Calu3 (cell line): Measurements from ENCODE around the gene CAMK1D. TPM values are rescaled to one million over a fixed set of nuclear protein-coding genes. Genes with fewer than 3 reads are reported as not detected.

Source experiments
- BruUV-seq: library from RNA; stranded (reverse); fragments of 400-500 nt; replicated peaks from 2 replicates; lab custom pipeline; 2021; lab: Mats Ljungman, UMichigan
- CTCF ChIA-PET: fragments of 300-600 bp; sonication (Branson Sonifier 250); formaldehyde crosslinking; loops from one replicate; lab custom pipeline; 2022; ENCODE audit warnings: antibody characterized with exemption; lab: Charles Lee
- DNase-seq: peaks from one replicate; pipeline ENCODE4 v3.0.0; 2022
- H3K27ac Mint-ChIP-seq: one replicate; pipeline ENCODE4 v1.8.0; 2022; ENCODE audit warnings: mixed read lengths; ENCODE audit not compliant: unreplicated experiment
- H3K27me3 Mint-ChIP-seq: one replicate; pipeline ENCODE4 v1.8.0; 2022; ENCODE audit warnings: mixed read lengths; ENCODE audit not compliant: unreplicated experiment
- H3K36me3 Mint-ChIP-seq: one replicate; pipeline ENCODE4 v1.8.0; 2022; ENCODE audit warnings: mild to moderate bottlenecking, moderate library complexity, mixed read lengths; ENCODE audit not compliant: insufficient read depth, unreplicated experiment
- H3K4me1 Mint-ChIP-seq: one replicate; pipeline ENCODE4 v1.8.0; 2022; ENCODE audit warnings: mild to moderate bottlenecking, low read depth, mixed read lengths; ENCODE audit not compliant: unreplicated experiment
- H3K4me3 Mint-ChIP-seq: one replicate; pipeline ENCODE4 v1.8.0; 2022; ENCODE audit warnings: mild to moderate bottlenecking, low read depth, moderate library complexity, mixed read lengths; ENCODE audit not compliant: unreplicated experiment
- H3K9me3 Mint-ChIP-seq: one replicate; pipeline ENCODE4 v1.8.0; 2022; ENCODE audit warnings: low read depth, mixed read lengths; ENCODE audit not compliant: unreplicated experiment
- intact Hi-C: fragments of 100-400 bp; cut with micrococcal nuclease; formaldehyde crosslinking; loops from one replicate; pipeline ENCODE4 v1.10.0; 2022; ENCODE audit not compliant: unreplicated experiment
- total RNA-seq: library from RNA; stranded (reverse); gene quantifications from 2 replicates; pipeline ENCODE4 v1.2.3, GENCODE V29; 2022
- TF ChIP-seq, protein P1 (sequence below): fragments of 200-600 bp; IDR thresholded peaks from one replicate; pipeline ENCODE4 v1.8.0; 2022; ENCODE audit warnings: antibody characterized with exemption; ENCODE audit not compliant: unreplicated experiment

CAMK1D gene
- total RNA-seq, 1 experiment from 2014 or later: 2.6 TPM

GRCh38 chr10:12847361-12847975 is 498.1 kb downstream of the CAMK1D start:
- CTCF ChIA-PET: no interaction called here
- intact Hi-C loops: loop anchor here (5.0 to 10.0 kb wide), 2 partner anchors 63 to 125 kb away; no protein-coding TSS in a partner anchor
- Mint-ChIP-seq H3K4me3 (no peak overlapping the region), H3K27me3 (peaks cover 33% of the 10 kb centered on the region), H3K27ac (no peak overlapping the region), H3K36me3 (no peaks in the 10 kb centered on the region), H3K4me1 (peaks cover 9% of the 10 kb centered on the region), H3K9me3 (no peaks in the 10 kb centered on the region)
- TF ChIP-seq, protein P1, sequence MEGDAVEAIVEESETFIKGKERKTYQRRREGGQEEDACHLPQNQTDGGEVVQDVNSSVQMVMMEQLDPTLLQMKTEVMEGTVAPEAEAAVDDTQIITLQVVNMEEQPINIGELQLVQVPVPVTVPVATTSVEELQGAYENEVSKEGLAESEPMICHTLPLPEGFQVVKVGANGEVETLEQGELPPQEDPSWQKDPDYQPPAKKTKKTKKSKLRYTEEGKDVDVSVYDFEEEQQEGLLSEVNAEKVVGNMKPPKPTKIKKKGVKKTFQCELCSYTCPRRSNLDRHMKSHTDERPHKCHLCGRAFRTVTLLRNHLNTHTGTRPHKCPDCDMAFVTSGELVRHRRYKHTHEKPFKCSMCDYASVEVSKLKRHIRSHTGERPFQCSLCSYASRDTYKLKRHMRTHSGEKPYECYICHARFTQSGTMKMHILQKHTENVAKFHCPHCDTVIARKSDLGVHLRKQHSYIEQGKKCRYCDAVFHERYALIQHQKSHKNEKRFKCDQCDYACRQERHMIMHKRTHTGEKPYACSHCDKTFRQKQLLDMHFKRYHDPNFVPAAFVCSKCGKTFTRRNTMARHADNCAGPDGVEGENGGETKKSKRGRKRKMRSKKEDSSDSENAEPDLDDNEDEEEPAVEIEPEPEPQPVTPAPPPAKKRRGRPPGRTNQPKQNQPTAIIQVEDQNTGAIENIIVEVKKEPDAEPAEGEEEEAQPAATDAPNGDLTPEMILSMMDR: no peak
- peak; percentile 53 for DNase-seq
- no TSS peak for BruUV-seq

DNA sequence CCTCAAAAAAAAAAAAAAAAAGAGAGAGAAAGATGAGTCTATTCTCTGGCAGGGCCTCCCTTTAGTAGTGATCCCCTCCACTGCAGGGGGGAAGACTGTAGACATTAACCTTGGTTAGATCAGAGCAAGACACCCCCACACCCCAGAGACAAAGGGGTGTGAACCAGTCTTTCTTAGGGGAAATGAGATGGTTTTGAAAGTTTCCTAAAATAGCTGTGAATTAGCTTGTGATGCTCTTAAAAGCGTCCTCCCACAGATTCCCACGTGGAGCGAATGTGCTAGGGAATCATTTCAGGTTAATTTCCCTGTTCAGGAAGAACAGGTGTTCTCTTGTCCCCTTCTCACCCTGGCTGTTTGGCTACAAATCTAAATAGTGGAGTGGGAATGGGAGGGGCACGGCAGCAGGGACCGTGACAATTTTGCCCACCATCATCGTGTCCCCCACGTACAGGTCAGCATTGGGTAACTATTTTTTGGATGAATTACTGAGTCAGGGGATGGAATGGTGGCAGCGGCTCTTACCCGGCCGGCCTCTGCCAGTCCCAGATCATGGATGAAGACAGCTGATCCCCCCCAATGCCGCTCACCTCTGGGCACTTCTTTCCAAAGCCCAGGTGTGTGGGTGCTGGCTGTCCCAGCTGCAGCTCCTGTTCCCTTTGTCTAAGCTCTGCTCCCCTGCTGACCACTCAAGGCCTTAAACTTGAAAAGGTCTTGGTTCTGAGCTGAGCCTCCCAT is 499.3 kb downstream of the CAMK1D start:
- CTCF ChIA-PET: no interaction called here
- Mint-ChIP-seq H3K27me3 (peaks cover 24% of the 10 kb centered on the region), H3K27ac (no peak overlapping the region), H3K4me1 (peaks cover 9% of the 10 kb centered on the region), H3K9me3 (no peaks in the 10 kb centered on the region), H3K4me3 (no peak overlapping the region), H3K36me3 (no peaks in the 10 kb centered on the region)
- BruUV-seq: no TSS peak
- no peak for DNase-seq
- TF ChIP-seq, protein P1: no peak
- intact Hi-C loops: loop anchor here (5.0 to 10.0 kb wide), 2 partner anchors 64 to 126 kb away; no protein-coding TSS in a partner anchor

DNA sequence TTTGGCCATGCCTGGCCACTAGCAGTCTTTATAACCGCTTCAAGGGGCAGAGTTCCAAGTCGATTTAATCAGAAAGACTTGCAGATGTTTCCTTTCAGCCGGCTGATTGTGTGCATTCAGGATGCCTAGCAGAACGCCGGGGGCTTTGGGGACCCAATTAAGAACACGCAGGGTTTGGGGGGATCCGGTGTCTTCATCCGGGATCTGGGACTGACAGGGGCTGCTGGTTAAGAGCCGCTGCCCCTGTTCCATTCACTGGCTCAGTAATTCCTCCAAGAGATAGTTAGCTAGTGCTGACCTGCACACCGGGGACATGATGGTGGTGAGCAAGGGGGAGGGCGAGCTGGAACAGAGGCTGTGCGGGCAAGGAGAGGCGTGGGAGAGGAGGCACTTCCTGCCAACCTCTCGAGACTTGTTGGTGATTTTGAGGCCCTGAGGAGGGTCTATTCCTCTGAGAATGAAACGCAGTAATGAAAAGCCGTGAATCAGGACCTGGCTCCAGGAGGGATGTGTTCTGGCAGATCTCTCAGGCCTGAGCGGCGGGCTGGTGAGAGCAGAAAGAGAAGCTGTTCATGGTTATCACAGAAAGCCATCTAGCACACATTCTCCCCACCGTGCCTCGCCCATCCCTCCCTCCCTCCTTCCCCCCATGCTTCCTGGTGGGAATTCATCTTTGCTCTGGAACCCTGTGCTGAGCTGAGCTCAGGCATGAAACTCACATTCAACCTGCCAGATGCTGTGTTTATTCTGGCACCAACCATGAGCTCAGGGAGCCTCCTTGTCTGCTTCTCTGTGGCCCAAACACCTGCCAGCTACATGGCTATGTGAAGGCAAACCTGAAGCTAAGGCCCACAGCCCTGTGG is 500.2 kb downstream of the CAMK1D start:
- CTCF ChIA-PET: interaction anchor here (0.7 to 0.9 kb wide), 2 partner anchors 10 to 592 kb away, joined by 3 to 4 read pairs; no protein-coding TSS in a partner anchor
- intact Hi-C loops: loop anchor here (5.0 to 10.0 kb wide), 2 partner anchors 65 to 127 kb away; no protein-coding TSS in a partner anchor
- H3K9me3 Mint-ChIP-seq: no peaks in the 10 kb centered on the region

DNA sequence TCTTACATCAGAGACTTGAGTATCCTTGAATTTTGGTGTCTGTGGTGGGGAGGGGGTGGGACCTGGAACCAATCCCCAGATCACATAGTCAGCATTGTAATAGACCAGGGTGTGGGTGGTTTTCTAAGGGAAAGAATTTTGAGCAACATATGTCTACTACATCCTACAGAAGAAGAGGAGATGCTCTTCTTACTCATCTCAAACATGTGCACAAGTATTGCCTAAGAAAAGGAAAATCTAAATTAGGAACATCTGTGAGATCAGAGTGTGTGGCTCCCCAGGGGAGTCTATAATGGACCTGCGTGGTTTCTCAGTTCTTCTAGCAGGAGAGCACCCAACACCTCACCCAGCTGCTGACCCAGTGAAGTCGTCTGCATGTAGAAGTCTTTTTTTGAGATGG is 503.3 kb downstream of the CAMK1D start:
- CTCF ChIA-PET: no interaction called here
- Mint-ChIP-seq H3K4me3 (no peak overlapping the region), H3K36me3 (no peaks in the 10 kb centered on the region), H3K9me3 (no peaks in the 10 kb centered on the region), H3K27ac (no peak overlapping the region), H3K4me1 (no peaks in the 10 kb centered on the region), H3K27me3 (peaks cover 25% of the 10 kb centered on the region)
- BruUV-seq: no TSS peak
- intact Hi-C loops: no loop called here
- DNase-seq: no peak
- TF ChIP-seq, protein P1: no peak

More for the DNA sequence above, 500.2 kb downstream of the CAMK1D start:
- no peak for DNase-seq
- H3K27ac Mint-ChIP-seq: no peak overlapping the region
- TF ChIP-seq, protein P1: no peak
- H3K36me3 Mint-ChIP-seq: no peaks in the 10 kb centered on the region
- H3K4me3 Mint-ChIP-seq: no peak overlapping the region
- no TSS peak for BruUV-seq
- H3K4me1 Mint-ChIP-seq: peaks cover 9% of the 10 kb centered on the region
- H3K27me3 Mint-ChIP-seq: peaks cover 25% of the 10 kb centered on the region
